SK-N-SH (cell line): ENCODE measurements around the gene PKP4. TPM values are rescaled to one million over a fixed set of nuclear protein-coding genes. Genes with fewer than 3 reads are reported as not detected.

ENCODE experiments used
- CTCF ChIA-PET: fragments of 300-600, 350-600 bp; formaldehyde crosslinking; extraction: SDS; loops from one replicate; lab custom pipeline; 2021; lab: Yijun Ruan, JAX
- POLR2A ChIA-PET: fragments of 350-600 bp; sonication (Branson Sonifier 250); formaldehyde crosslinking; extraction: SDS; loops from one replicate; lab custom pipeline; 2020; ENCODE audit warnings: antibody characterized with exemption, inconsistent platforms; lab: Yijun Ruan, JAX
- DNase-seq: peaks from one replicate; pipeline ENCODE4 v3.0.0; 2012
- H2AFZ ChIP-seq: fragments of 200-600 bp; sonication (generic); 2 replicates; pipeline ENCODE4 v1.8.1; 2016; ENCODE audit warnings: antibody characterized with exemption, mild to moderate bottlenecking, low read depth
- H3F3A ChIP-seq: fragments of 200-600 bp; sonication (generic); replicated peaks from 2 replicates; pipeline ENCODE3; 2016; ENCODE audit warnings: antibody characterized with exemption, mild to moderate bottlenecking; ENCODE audit not compliant: insufficient read depth
- H3K27ac ChIP-seq, 2 experiments: fragments of 200-500 bp in 1 of 2; fragments of 200-600 bp in 1 of 2; sonication (Bioruptor generic) in 1 of 2; sonication (generic), shearing (Covaris generic) in 1 of 2; 2 replicates each; pipeline versions ENCODE4 v1.5.1 to v1.6.1; 2014 to 2016; ENCODE audit warnings: low read depth in 2 of 2, inconsistent platforms in 1 of 2, low read length in 1 of 2, mild to moderate bottlenecking in 1 of 2, mixed read lengths in 1 of 2
- H3K27me3 ChIP-seq: fragments of 200-600 bp; sonication (generic), shearing (Covaris generic); 2 replicates; pipeline ENCODE4 v1.6.1; 2016; ENCODE audit warnings: mixed run types; ENCODE audit not compliant: insufficient read depth
- H3K36me3 ChIP-seq, 2 experiments: fragments of 200-500 bp in 1 of 2; fragments of 200-600 bp in 1 of 2; sonication (Bioruptor generic) in 1 of 2; sonication (generic) in 1 of 2; replicated peaks in 1 of 2; 2 replicates each; pipeline versions ENCODE3 to v1.5.1; 2014 to 2016; ENCODE audit warnings: low read length in 1 of 2, mild to moderate bottlenecking in 1 of 2; ENCODE audit not compliant: insufficient read depth in 2 of 2, control insufficient read depth in 1 of 2
- H3K4me1 ChIP-seq, 2 experiments: fragments of 200-500 bp in 1 of 2; fragments of 200-600 bp in 1 of 2; sonication (Bioruptor generic) in 1 of 2; sonication (generic), shearing (Covaris generic) in 1 of 2; 2 replicates each; pipeline versions ENCODE4 v1.5.1 to v1.6.1; 2014 to 2016; ENCODE audit warnings: low read depth in 1 of 2, low read length in 1 of 2, mixed run types in 1 of 2; ENCODE audit not compliant: insufficient read depth in 2 of 2, control insufficient read depth in 1 of 2
- H3K4me2 ChIP-seq: fragments of 200-600 bp; sonication (generic), shearing (Covaris generic); 2 replicates; pipeline ENCODE4 v1.6.1; 2017; ENCODE audit warnings: mixed run types
- H3K4me3 ChIP-seq, 2 experiments: fragments of 200-500 bp in 1 of 2; fragments of 200-600 bp in 1 of 2; sonication (Bioruptor generic) in 1 of 2; sonication (generic), shearing (Covaris generic) in 1 of 2; 2 replicates each; pipeline versions ENCODE4 v1.5.1 to v1.8.1; 2014 to 2016; ENCODE audit warnings: low read depth in 2 of 2, inconsistent platforms in 1 of 2, low read length in 1 of 2, mild to moderate bottlenecking in 1 of 2, mixed read lengths in 1 of 2, moderate library complexity in 1 of 2
- H3K79me2 ChIP-seq: fragments of 200-600 bp; sonication (generic); 2 replicates; pipeline ENCODE4 v1.8.1; 2017; ENCODE audit warnings: mild to moderate bottlenecking; ENCODE audit not compliant: insufficient read depth
- H3K9ac ChIP-seq: fragments of 200-600 bp; sonication (generic); 2 replicates; pipeline ENCODE4 v1.6.1; 2017; ENCODE audit warnings: mixed run types
- H3K9me2 ChIP-seq: fragments of 200-600 bp; sonication (generic); 2 replicates; pipeline ENCODE4 v1.6.1; 2017; ENCODE audit warnings: mixed run types
- H3K9me3 ChIP-seq: fragments of 200-600 bp; sonication (generic); 2 replicates; pipeline ENCODE4 v1.6.1; 2017; ENCODE audit warnings: mixed run types, mild to moderate bottlenecking, moderate library complexity
- H4K20me1 ChIP-seq: fragments of 200-600 bp; sonication (generic); 2 replicates; pipeline ENCODE4 v1.6.1; 2017; ENCODE audit warnings: mild to moderate bottlenecking, mixed run types; ENCODE audit not compliant: insufficient read depth
- CHD2 ChIP-seq: fragments of 150-350 bp; IDR thresholded peaks from 2 replicates; pipeline ENCODE4 v1.6.1; 2018; ENCODE audit warnings: low read length; ENCODE audit not compliant: partially characterized antibody
- CTCF ChIP-seq: fragments of 200-600 bp; sonication (generic); IDR thresholded peaks from 2 replicates; pipeline ENCODE4 v1.6.1; 2017; ENCODE audit warnings: antibody characterized with exemption, mild to moderate bottlenecking, moderate library complexity
- EP300 ChIP-seq, 2 experiments: IDR thresholded peaks; 2 replicates each; pipeline versions ENCODE4 v1.4.0 to v1.6.1; 2012; ENCODE audit warnings: borderline replicate concordance in 1 of 2, low read depth in 1 of 2, low read length in 1 of 2
- EZH2phosphoT487 ChIP-seq: fragments of 200-600 bp; sonication (generic); IDR thresholded peaks from 2 replicates; pipeline ENCODE4 v1.6.1; 2017; ENCODE audit warnings: low read depth, mixed run types, mild to moderate bottlenecking, antibody characterized with exemption, moderate library complexity, borderline replicate concordance
- FOXM1 ChIP-seq: IDR thresholded peaks from 2 replicates; pipeline ENCODE4 v1.4.0; 2012; ENCODE audit warnings: low read depth, mild to moderate bottlenecking
- GABPA ChIP-seq: IDR thresholded peaks from 2 replicates; pipeline ENCODE4 v1.4.0; 2012; ENCODE audit warnings: low read depth, mild to moderate bottlenecking
- IRF3 ChIP-seq: fragments of 150-350 bp; IDR thresholded peaks from 2 replicates; pipeline ENCODE4 v1.6.1; 2016; ENCODE audit warnings: mild to moderate bottlenecking, low read depth, low read length
- MXI1 ChIP-seq: IDR thresholded peaks from 2 replicates; pipeline ENCODE4 v1.6.1; 2012; ENCODE audit warnings: mild to moderate bottlenecking, low read depth, low read length, improper control_type of control experiment
- NFIC ChIP-seq: IDR thresholded peaks from 2 replicates; pipeline ENCODE4 v1.4.0; 2012; ENCODE audit warnings: borderline replicate concordance
- RCOR1 ChIP-seq: fragments of 150-350 bp; IDR thresholded peaks from 2 replicates; pipeline ENCODE4 v1.6.1; 2017; ENCODE audit warnings: antibody characterized with exemption, low read length
- RFX5 ChIP-seq: IDR thresholded peaks from 2 replicates; pipeline ENCODE4 v1.6.1; 2012; ENCODE audit warnings: mild to moderate bottlenecking, improper control_type of control experiment, low read length
- SIN3A ChIP-seq: IDR thresholded peaks from 2 replicates; pipeline ENCODE4 v1.6.1; 2012; ENCODE audit warnings: low read depth, mild to moderate bottlenecking, low read length, moderate library complexity, borderline replicate concordance
- SMC3 ChIP-seq: IDR thresholded peaks from 2 replicates; pipeline ENCODE4 v1.6.1; 2012; ENCODE audit warnings: low read depth, low read length, improper control_type of control experiment
- TCF12 ChIP-seq: IDR thresholded peaks from 2 replicates; pipeline ENCODE4 v1.4.0; 2012
- TEAD4 ChIP-seq: IDR thresholded peaks from 2 replicates; pipeline ENCODE4 v1.4.0; 2012; ENCODE audit warnings: mild to moderate bottlenecking, borderline replicate concordance; ENCODE audit not compliant: insufficient read depth
- ZBTB33 ChIP-seq: IDR thresholded peaks from 2 replicates; pipeline ENCODE4 v1.4.0; 2012; ENCODE audit warnings: low read depth, borderline replicate concordance
- WGBS: methylation state at CpG from one replicate; pipeline ENCODE4 v1.1.6; 2017; ENCODE audit warnings: low lambda C conversion rate; 5-methylcytosine and 5-hydroxymethylcytosine counted together
- polyA plus RNA-seq, 3 experiments: library from polyadenylated mRNA; depleted of rRNA; stranded (reverse); fragments of >200 nt; gene quantifications; 2 replicates each; pipeline ENCODE4 v1.2.3, GENCODE V29; 2012

The PKP4 gene
- polyA plus RNA-seq, 1 of the 3 experiments (the other 2 are of a cell fraction) = 10.9 TPM

GRCh38 chr2:158510887-158511286 is 54.1 kb downstream of the PKP4 start:
- 0 out of 4 replicates have a peak overlapping the region, but pooled peaks of 1 of the 2 experiments have one; percentile 17 for H3K27ac ChIP-seq
- H3K9me2 ChIP-seq = no peaks in the 10 kb centered on the region
- H3K79me2 ChIP-seq = peaks cover 39% of the 10 kb centered on the region; the same call in 1 of the 2 replicates
- no peak overlapping the region for H3K9ac ChIP-seq
- H3K4me1 ChIP-seq = peaks cover 0 to 2% of the 10 kb centered on the region in 2 experiments; a peak in 1 of 4 replicates
- no peak overlapping the region for H2AFZ ChIP-seq
- peaks cover 7% of the 10 kb centered on the region for H3F3A ChIP-seq
- TF ChIP-seq CHD2 = no peak
- no peak for TF ChIP-seq CTCF
- TF ChIP-seq GABPA = no peak
- no peak for TF ChIP-seq NFIC
- TF ChIP-seq MXI1 = no peak
- no peak for TF ChIP-seq SIN3A
- TF ChIP-seq IRF3 = no peak
- TF ChIP-seq FOXM1 = no peak
- no peak for TF ChIP-seq RFX5
- no peak for TF ChIP-seq TCF12
- POLR2A ChIA-PET = no interaction called here
- WGBS = 99% methylated on average over 8 of the region's 8 CpGs
- no peak overlapping the region for H3K4me2 ChIP-seq
- CTCF ChIA-PET = no interaction called here
- H3K4me3 ChIP-seq = no peak overlapping the region
- H3K27me3 ChIP-seq = no peaks in the 10 kb centered on the region
- no peaks in the 10 kb centered on the region for H4K20me1 ChIP-seq
- DNase-seq = no peak
- H3K9me3 ChIP-seq = no peaks in the 10 kb centered on the region
- H3K36me3 ChIP-seq = no peaks in the 10 kb centered on the region

GRCh38 chr2:158511706-158512105 is 55.0 kb downstream of the PKP4 start:
- no peak overlapping the region for H3K4me2 ChIP-seq
- ChIA-PET POLR2A (no interaction called here), CTCF (no interaction called here)
- no peaks in the 10 kb centered on the region for H3K27me3 ChIP-seq
- no peaks in the 10 kb centered on the region for H3K36me3 ChIP-seq
- H3F3A ChIP-seq = peaks cover 7% of the 10 kb centered on the region
- no peak for DNase-seq
- peaks cover 36% of the 10 kb centered on the region; the same call in 1 of the 2 replicates for H3K79me2 ChIP-seq
- H3K4me1 ChIP-seq = peaks cover 0 to 2% of the 10 kb centered on the region in 2 experiments; a peak in 1 of 4 replicates
- H3K27ac ChIP-seq = no peak overlapping the region
- no peaks in the 10 kb centered on the region for H3K9me3 ChIP-seq
- no peaks in the 10 kb centered on the region for H3K9me2 ChIP-seq
- no peak overlapping the region for H3K9ac ChIP-seq
- no peak overlapping the region for H3K4me3 ChIP-seq
- no peak overlapping the region for H2AFZ ChIP-seq
- TF ChIP-seq RCOR1 = no peak
- no peak for TF ChIP-seq EZH2phosphoT487
- TF ChIP-seq SMC3 = no peak
- no peak for TF ChIP-seq TEAD4
- TF ChIP-seq ZBTB33 = no peak
- no peak for TF ChIP-seq EP300 (IDR thresholded peaks at IDR 0.05; ENCODE audit: borderline replicate concordance in 1 of 2, low read depth in 1 of 2, low read length in 1 of 2)
- H4K20me1 ChIP-seq = no peaks in the 10 kb centered on the region
